GM12878 (cell line): ENCODE results near the gene THADA. TPM values are rescaled to one million over a fixed set of nuclear protein-coding genes. Genes with fewer than 3 reads are reported as not detected.
A peak's percentile ranks its signal among the peaks of the same experiment; 100 is the strongest.

Source experiments
- ATAC-seq: fragments of 200-7000 bp; cut with Tn5 transposase; 3 replicates; pipeline ENCODE4 v1.9.1; 2020; ENCODE audit warnings: mild to moderate bottlenecking, moderate library complexity
- BruUV-seq: library from RNA; stranded (reverse); fragments of 400-500 nt; replicated peaks from 2 replicates; lab custom pipeline; 2021; lab: Mats Ljungman, UMichigan
- CTCF ChIA-PET: fragments of 300-600 bp; sonication (Branson Sonifier 250); formaldehyde crosslinking; extraction: SDS; loops from one replicate; lab custom pipeline; 2021; ENCODE audit warnings: inconsistent platforms; lab: Yijun Ruan, JAX
- POLR2A ChIA-PET: fragments of 350-600 bp; formaldehyde crosslinking; extraction: SDS; loops from one replicate; lab custom pipeline; 2021; ENCODE audit warnings: inconsistent platforms; lab: Charles Lee
- RAD21 ChIA-PET: fragments of 300-600 bp; sonication (Branson Sonifier 250); formaldehyde crosslinking; loops from one replicate; lab custom pipeline; 2023; ENCODE audit warnings: antibody characterized with exemption; ENCODE audit not compliant: unreplicated experiment; lab: Charles Lee
- SMC1A ChIA-PET: fragments of 300-600 bp; sonication (Branson Sonifier 250); formaldehyde crosslinking; loops from one replicate; lab custom pipeline; 2023; ENCODE audit not compliant: unreplicated experiment, uncharacterized antibody; lab: Charles Lee
- DNase-seq: peaks from one replicate; pipeline ENCODE4 v3.0.0-alpha.2; 2011; ENCODE audit warnings: low read depth, low spot score
- FAIRE-seq: peaks from 3 replicates; lab custom pipeline; 2011; peaks lifted over from hg19 to GRCh38; lab: Jason Lieb, UNC
- H2AFZ ChIP-seq: 2 replicates; pipeline ENCODE4 v1.6.0; 2011; ENCODE audit warnings: low read depth, low read length, control low read depth; ENCODE audit not compliant: control insufficient read depth
- H3K27ac ChIP-seq: 2 replicates; pipeline ENCODE4 v1.5.1; 2011; ENCODE audit warnings: control low read depth; ENCODE audit not compliant: control insufficient read depth, insufficient read depth
- H3K27me3 ChIP-seq, 2 experiments: replicated peaks in 1 of 2; 2 replicates each; pipeline versions ENCODE4 v1.6.0 to v1.6.1; 2011; ENCODE audit warnings: low read length in 1 of 2; ENCODE audit not compliant: control insufficient read depth in 2 of 2, insufficient read depth in 2 of 2
- H3K36me3 ChIP-seq, 2 experiments: 2 replicates each; pipeline ENCODE4 v1.5.1; 2011; ENCODE audit warnings: low read length in 1 of 2; ENCODE audit not compliant: control insufficient read depth in 2 of 2, insufficient read depth in 2 of 2
- H3K4me1 ChIP-seq: 2 replicates; pipeline ENCODE4 v1.6.1; 2011; ENCODE audit warnings: mild to moderate bottlenecking, low read length, moderate library complexity, mixed read lengths; ENCODE audit not compliant: control insufficient read depth, insufficient read depth
- H3K4me2 ChIP-seq: 2 replicates; pipeline ENCODE4 v1.6.0; 2011; ENCODE audit warnings: control low read depth; ENCODE audit not compliant: control insufficient read depth, insufficient read depth
- H3K4me3 ChIP-seq: fragments of 200-600 bp; sonication (generic); 2 replicates; pipeline ENCODE4 v1.5.1; 2016
- H3K79me2 ChIP-seq: 2 replicates; pipeline ENCODE4 v1.6.0; 2011; ENCODE audit warnings: low read length; ENCODE audit not compliant: control insufficient read depth, insufficient read depth
- H3K9ac ChIP-seq: 2 replicates; pipeline ENCODE4 v1.8.0; 2011; ENCODE audit warnings: low read length, control low read depth, mixed read lengths; ENCODE audit not compliant: control insufficient read depth, insufficient read depth
- H3K9me3 ChIP-seq: replicated peaks from 3 replicates; pipeline ENCODE4 v1.5.1; 2011; ENCODE audit warnings: mild to moderate bottlenecking, low read length; ENCODE audit not compliant: control insufficient read depth, insufficient read depth
- H4K20me1 ChIP-seq: 2 replicates; pipeline ENCODE4 v1.6.0; 2011; ENCODE audit not compliant: control insufficient read depth, insufficient read depth
- CTCF ChIP-seq, 3 experiments: IDR thresholded peaks in 2 of 3; conservative IDR thresholded peaks in 1 of 3; 2 replicates each; pipeline ENCODE4 v1.5.1; 2011; ENCODE audit warnings: low read depth in 3 of 3, low read length in 3 of 3, mild to moderate bottlenecking in 3 of 3, control low read depth in 2 of 3, moderate library complexity in 2 of 3, inconsistent platforms in 1 of 3, mixed read lengths in 1 of 3; ENCODE audit not compliant: control insufficient read depth in 2 of 3, insufficient read depth in 1 of 3; ENCODE audit errors: extremely low read depth in 1 of 3
- E4F1 ChIP-seq: fragments of 450-650 bp; IDR thresholded peaks from 2 replicates; pipeline ENCODE4 v1.6.1; 2018; ENCODE audit warnings: borderline replicate concordance, mild to moderate bottlenecking; ENCODE audit not compliant: partially characterized antibody
- KAT2A ChIP-seq: conservative IDR thresholded peaks from 2 replicates; pipeline ENCODE4 v1.6.1; 2011; ENCODE audit warnings: low read depth, low read length; ENCODE audit not compliant: control insufficient read depth
- RAD21 ChIP-seq: IDR thresholded peaks from 2 replicates; pipeline ENCODE4 v1.6.1; 2011; ENCODE audit warnings: mild to moderate bottlenecking, low read depth, low read length, moderate library complexity; ENCODE audit not compliant: insufficient read depth
- RUNX3 ChIP-seq: IDR thresholded peaks from 2 replicates; pipeline ENCODE4 v1.6.1; 2012; ENCODE audit warnings: low read length, inconsistent platforms
- SMC3 ChIP-seq: IDR thresholded peaks from 2 replicates; pipeline ENCODE4 v1.6.1; 2011; ENCODE audit warnings: low read length, improper control_type of control experiment, borderline replicate concordance
- ZNF24 ChIP-seq: fragments of 450-650 bp; IDR thresholded peaks from 2 replicates; pipeline ENCODE4 v1.6.1; 2017; ENCODE audit warnings: antibody characterized with exemption, mild to moderate bottlenecking
- in situ Hi-C: fragments of 300-500 bp; cut with MboI; formaldehyde crosslinking; loops from 9 replicates; pipeline ENCODE4 v1.14.3; 2018; ENCODE audit warnings: mixed read lengths
- intact Hi-C: fragments of 100-400 bp; cut with micrococcal nuclease; formaldehyde crosslinking; loops from one replicate; pipeline ENCODE4 v1.14.2; 2022; ENCODE audit not compliant: unreplicated experiment
- polyA plus RNA-seq, 11 experiments: library from polyadenylated mRNA; depleted of rRNA in 4 of 11; unstranded in 6 of 11; stranded (reverse) in 5 of 11; fragments of >200 nt; fragmentation: Nextera tagmentation in 4 of 11; fragmentation: Illumina TruSeq in 1 of 11; extraction: Ambion mirVana in 4 of 11; extraction: Trizol in 1 of 11; gene quantifications; 1 replicate in 1 of 11; 2 replicates in 10 of 11; pipeline versions ENCODE4 v1.2.1 to v1.2.3, GENCODE V29; 2011 to 2016; ENCODE audit warnings: inconsistent platforms in 2 of 11, missing spikeins in 2 of 11, low read depth in 1 of 11
- total RNA-seq, 4 experiments: library from RNA; depleted of rRNA in 3 of 4; stranded (reverse); fragments of >200 nt in 3 of 4; fragmentation: Illumina TruSeq in 1 of 4; extraction: Trizol in 1 of 4; gene quantifications; 2 replicates each; pipeline versions ENCODE4 v1.2.1 to v1.2.3, GENCODE V29; 2013 to 2021
- TF ChIP-seq, protein P1 (sequence below): fragments of 450-650 bp; IDR thresholded peaks from 2 replicates; pipeline ENCODE4 v1.6.1; 2017; ENCODE audit warnings: mild to moderate bottlenecking, moderate library complexity

The THADA gene
- total and polyA plus RNA-seq, 10 of the 15 experiments (the other 5 are each of a cell fraction or from before 2014, with no cell fraction given), result 14.6 to 33.2 (median 23.2) TPM

DNA sequence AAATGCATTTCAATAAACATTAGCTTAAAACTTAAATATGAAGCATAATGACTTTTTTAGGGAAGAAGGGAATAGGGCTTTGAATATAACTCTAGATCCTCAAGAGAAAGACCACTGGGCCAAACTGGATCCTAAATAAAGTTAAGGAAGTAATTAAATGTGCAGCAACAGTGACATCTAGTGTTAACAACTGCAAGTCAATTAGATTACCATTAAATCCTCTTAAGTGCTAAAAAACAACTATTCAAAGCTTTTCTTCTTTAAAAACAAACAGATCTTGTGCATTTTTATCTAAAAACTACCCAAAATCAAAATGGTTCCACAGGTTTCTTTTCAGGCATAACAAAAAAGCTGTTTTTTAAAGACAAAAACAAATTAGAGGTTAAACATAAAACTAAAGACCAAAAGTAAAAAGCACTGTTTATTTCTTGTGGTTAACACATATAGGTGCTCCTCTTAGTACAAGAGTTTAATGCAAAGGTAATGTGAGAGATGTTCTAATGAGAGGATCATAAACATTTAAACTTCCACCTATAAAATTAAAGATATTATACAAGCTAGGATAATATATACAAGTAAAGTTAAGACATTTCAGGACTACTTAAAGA, 111.4 kb downstream of the THADA start:
- peak; percentile 34 for ATAC-seq
- intact Hi-C loops, result loop anchor here (1.0 to 10.0 kb wide), 7 partner anchors 82 to 656 kb away; no protein-coding TSS in a partner anchor
- H3K9ac ChIP-seq, result no peak overlapping the region
- FAIRE-seq, result no peak
- H3K27me3 ChIP-seq, result no peaks in the 10 kb centered on the region
- H3K79me2 ChIP-seq, result no peaks in the 10 kb centered on the region
- no peaks in the 10 kb centered on the region for H4K20me1 ChIP-seq
- RAD21 ChIA-PET, result interaction anchor here (0.6 to 4.3 kb wide), 80 partner anchors 7 to 732 kb away, joined by 3 to 114 read pairs (median 5); partner anchors contain the start of genes THADA and ZFP36L2
- H2AFZ ChIP-seq, result no peak overlapping the region
- H3K4me1 ChIP-seq, result peaks cover 22% of the 10 kb centered on the region
- TF ChIP-seq KAT2A, result no peak
- TF ChIP-seq RUNX3, result peak; percentile 15; the same call in 1 of the 2 replicates
- TF ChIP-seq CTCF (IDR thresholded peaks at IDR 0.05 in 2 of 3, conservative IDR thresholded peaks at IDR 0.05 in 1 of 3; ENCODE audit: control insufficient read depth in 2 of 3, extremely low read depth in 1 of 3, insufficient read depth in 1 of 3, low read depth in 3 of 3, low read length in 3 of 3), result peak in 2 of 3 experiments; percentile 59 to 73; a peak in 5 of 6 replicates
- TF ChIP-seq RAD21, result peak; percentile 76
- peak; percentile 52; the same call in 1 of the 2 replicates for TF ChIP-seq ZNF24
- TF ChIP-seq SMC3, result peak; percentile 75
- TF ChIP-seq, protein P1, sequence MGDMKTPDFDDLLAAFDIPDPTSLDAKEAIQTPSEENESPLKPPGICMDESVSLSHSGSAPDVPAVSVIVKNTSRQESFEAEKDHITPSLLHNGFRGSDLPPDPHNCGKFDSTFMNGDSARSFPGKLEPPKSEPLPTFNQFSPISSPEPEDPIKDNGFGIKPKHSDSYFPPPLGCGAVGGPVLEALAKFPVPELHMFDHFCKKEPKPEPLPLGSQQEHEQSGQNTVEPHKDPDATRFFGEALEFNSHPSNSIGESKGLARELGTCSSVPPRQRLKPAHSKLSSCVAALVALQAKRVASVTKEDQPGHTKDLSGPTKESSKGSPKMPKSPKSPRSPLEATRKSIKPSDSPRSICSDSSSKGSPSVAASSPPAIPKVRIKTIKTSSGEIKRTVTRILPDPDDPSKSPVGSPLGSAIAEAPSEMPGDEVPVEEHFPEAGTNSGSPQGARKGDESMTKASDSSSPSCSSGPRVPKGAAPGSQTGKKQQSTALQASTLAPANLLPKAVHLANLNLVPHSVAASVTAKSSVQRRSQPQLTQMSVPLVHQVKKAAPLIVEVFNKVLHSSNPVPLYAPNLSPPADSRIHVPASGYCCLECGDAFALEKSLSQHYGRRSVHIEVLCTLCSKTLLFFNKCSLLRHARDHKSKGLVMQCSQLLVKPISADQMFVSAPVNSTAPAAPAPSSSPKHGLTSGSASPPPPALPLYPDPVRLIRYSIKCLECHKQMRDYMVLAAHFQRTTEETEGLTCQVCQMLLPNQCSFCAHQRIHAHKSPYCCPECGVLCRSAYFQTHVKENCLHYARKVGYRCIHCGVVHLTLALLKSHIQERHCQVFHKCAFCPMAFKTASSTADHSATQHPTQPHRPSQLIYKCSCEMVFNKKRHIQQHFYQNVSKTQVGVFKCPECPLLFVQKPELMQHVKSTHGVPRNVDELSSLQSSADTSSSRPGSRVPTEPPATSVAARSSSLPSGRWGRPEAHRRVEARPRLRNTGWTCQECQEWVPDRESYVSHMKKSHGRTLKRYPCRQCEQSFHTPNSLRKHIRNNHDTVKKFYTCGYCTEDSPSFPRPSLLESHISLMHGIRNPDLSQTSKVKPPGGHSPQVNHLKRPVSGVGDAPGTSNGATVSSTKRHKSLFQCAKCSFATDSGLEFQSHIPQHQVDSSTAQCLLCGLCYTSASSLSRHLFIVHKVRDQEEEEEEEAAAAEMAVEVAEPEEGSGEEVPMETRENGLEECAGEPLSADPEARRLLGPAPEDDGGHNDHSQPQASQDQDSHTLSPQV, result 0 out of 2 replicates have a peak, but pooled peaks have one; percentile 13
- no peak for TF ChIP-seq E4F1
- TF ChIP-seq, all 136 proteins: peak for 6
- Histone ChIP-seq H3K4me2 (no peak overlapping the region), H3K9me3 (no peaks in the 10 kb centered on the region), H3K4me3 (no peak overlapping the region), H3K36me3 (peaks cover 0 to 2% of the 10 kb centered on the region in 2 experiments; a peak in 1 of 4 replicates), H3K27ac (no peak overlapping the region)
- ChIA-PET SMC1A (interaction anchor here (0.6 to 4.2 kb wide), 91 partner anchors 10 to 688 kb away, joined by 3 to 118 read pairs (median 4); partner anchors contain the start of genes THADA and ZFP36L2), CTCF (interaction anchor here (0.6 to 4.2 kb wide), 89 partner anchors 9 to 669 kb away, joined by 3 to 128 read pairs (median 5); partner anchors contain the start of gene ZFP36L2), POLR2A (interaction anchor here (0.5 to 3.1 kb wide), 12 partner anchors 59 to 536 kb away, joined by 3 to 15 read pairs (median 6); no protein-coding TSS in a partner anchor)
- DNase-seq, result no peak
- BruUV-seq, result no TSS peak
- in situ Hi-C loops, result loop anchor here (5.0 kb wide), 4 partner anchors 82 to 537 kb away; no protein-coding TSS in a partner anchor
